ENCODE measurements around the gene SUCLG2. TPM values are rescaled to one million over a fixed set of nuclear protein-coding genes. Genes with fewer than 3 reads are reported as not detected.

Gene SUCLG2, protein sequence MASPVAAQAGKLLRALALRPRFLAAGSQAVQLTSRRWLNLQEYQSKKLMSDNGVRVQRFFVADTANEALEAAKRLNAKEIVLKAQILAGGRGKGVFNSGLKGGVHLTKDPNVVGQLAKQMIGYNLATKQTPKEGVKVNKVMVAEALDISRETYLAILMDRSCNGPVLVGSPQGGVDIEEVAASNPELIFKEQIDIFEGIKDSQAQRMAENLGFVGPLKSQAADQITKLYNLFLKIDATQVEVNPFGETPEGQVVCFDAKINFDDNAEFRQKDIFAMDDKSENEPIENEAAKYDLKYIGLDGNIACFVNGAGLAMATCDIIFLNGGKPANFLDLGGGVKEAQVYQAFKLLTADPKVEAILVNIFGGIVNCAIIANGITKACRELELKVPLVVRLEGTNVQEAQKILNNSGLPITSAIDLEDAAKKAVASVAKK
- 37.6 and 46.3 TPM in 2 replicates for total RNA-seq

GRCh38 chr3:67654099-67654843 lies at the start of gene SUCLG2:
Gene SUCLG2 (minus strand): TSS chr3:67654612. CDS start chr3:67654586, 26 bp downstream.

Measured in bladder microvascular endothelial cell (primary cell).